ENCODE measurements around the gene PBOV1.

DNA sequence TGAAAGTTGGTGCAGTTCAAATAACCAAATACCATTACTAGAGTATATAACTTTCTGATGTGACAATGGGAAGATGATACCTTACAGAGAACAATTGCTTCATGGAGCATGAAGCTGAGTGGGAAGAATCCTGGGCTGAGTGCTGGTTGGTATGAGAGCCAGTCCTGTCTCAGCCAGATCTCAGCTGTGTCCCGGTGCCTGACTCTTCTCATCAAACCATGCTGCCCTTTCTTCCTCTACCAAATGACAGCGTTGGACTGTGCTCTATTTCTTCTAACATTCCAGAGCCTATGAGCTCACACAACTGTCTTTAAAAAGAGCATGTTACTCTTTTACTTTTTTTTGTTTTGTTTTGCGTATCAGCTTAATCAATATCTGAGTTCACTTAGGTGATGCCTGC lies 27.5 kb upstream of the PBOV1 start:
- TF ChIP-seq, protein P1, sequence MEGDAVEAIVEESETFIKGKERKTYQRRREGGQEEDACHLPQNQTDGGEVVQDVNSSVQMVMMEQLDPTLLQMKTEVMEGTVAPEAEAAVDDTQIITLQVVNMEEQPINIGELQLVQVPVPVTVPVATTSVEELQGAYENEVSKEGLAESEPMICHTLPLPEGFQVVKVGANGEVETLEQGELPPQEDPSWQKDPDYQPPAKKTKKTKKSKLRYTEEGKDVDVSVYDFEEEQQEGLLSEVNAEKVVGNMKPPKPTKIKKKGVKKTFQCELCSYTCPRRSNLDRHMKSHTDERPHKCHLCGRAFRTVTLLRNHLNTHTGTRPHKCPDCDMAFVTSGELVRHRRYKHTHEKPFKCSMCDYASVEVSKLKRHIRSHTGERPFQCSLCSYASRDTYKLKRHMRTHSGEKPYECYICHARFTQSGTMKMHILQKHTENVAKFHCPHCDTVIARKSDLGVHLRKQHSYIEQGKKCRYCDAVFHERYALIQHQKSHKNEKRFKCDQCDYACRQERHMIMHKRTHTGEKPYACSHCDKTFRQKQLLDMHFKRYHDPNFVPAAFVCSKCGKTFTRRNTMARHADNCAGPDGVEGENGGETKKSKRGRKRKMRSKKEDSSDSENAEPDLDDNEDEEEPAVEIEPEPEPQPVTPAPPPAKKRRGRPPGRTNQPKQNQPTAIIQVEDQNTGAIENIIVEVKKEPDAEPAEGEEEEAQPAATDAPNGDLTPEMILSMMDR (IDR thresholded peaks at IDR 0.05): no peak
- no peak for TF ChIP-seq POLR2A (IDR thresholded peaks at IDR 0.05)
